ENCODE measurements around the gene ZNF628. TPM values are rescaled to one million over a fixed set of nuclear protein-coding genes. Genes with fewer than 3 reads are reported as not detected.

Gene ZNF628
- total and polyA plus RNA-seq, 5 donors from 2014 or later, result 0.05 to 23.9 (median 0.09) TPM

- Histone ChIP-seq H3K4me1 (ENCODE audit: control insufficient read depth, insufficient read depth, low read length, poor library complexity, severe bottlenecking) (peaks cover 19% of the 10 kb centered on the region), H3K4me3 (ENCODE audit: low read depth, low read length) (no peak overlapping the region), H3K36me3 (ENCODE audit: control insufficient read depth, insufficient read depth, low read length) (no peaks in the 10 kb centered on the region), H3K9me3 (ENCODE audit: control insufficient read depth in 2 of 2, low read length in 2 of 2) (no peaks in the 10 kb centered on the region), H3K27me3 (ENCODE audit: control insufficient read depth, insufficient read depth, low read length) (no peaks in the 10 kb centered on the region), H3K27ac (ENCODE audit: insufficient read depth, low read length, poor library complexity, severe bottlenecking) (no peak overlapping the region)
- no peak for ATAC-seq (ENCODE audit: low read depth in 2 of 2)
- peaks cover 0 to 38% (median 16%) of the 10 kb centered on the region in 4 donors for H3K4me1 Mint-ChIP-seq
- DNase-seq, result no peak
- peak overlapping the region in 2 of 4 donors; percentile 43 to 72 for H3K4me3 Mint-ChIP-seq
- peaks cover 20% of the 10 kb centered on the region for H3K27me3 Mint-ChIP-seq
- no peak overlapping the region for H3K27ac Mint-ChIP-seq
- H3K9me3 Mint-ChIP-seq, result peaks cover 0 to 2% (median 0%) of the 10 kb centered on the region in 7 donors
- peaks cover 12% of the 10 kb centered on the region for H3K36me3 Mint-ChIP-seq
Observed at GRCh38 chr19:55457683-55458457, 18.5 kb upstream of the ZNF628 start.

- Mint-ChIP-seq H3K36me3 (peaks cover 3% of the 10 kb centered on the region), H3K27me3 (peaks cover 4% of the 10 kb centered on the region), H3K27ac (no peak overlapping the region), H3K4me3 (peak overlapping the region in 3 of 4 donors; percentile 12 to 72 (median 58)), H3K4me1 (peaks cover 0 to 31% (median 9%) of the 10 kb centered on the region in 4 donors), H3K9me3 (peaks cover 0 to 2% (median 0%) of the 10 kb centered on the region in 7 donors)
- H3K4me3 ChIP-seq (ENCODE audit: low read depth, low read length), result no peak overlapping the region
- H3K4me1 ChIP-seq (ENCODE audit: control insufficient read depth, insufficient read depth, low read length, poor library complexity, severe bottlenecking), result peaks cover 18% of the 10 kb centered on the region
- DNase-seq (no peak), ATAC-seq (ENCODE audit: low read depth in 2 of 2) (no peak)
- no peaks in the 10 kb centered on the region for H3K27me3 ChIP-seq (ENCODE audit: control insufficient read depth, insufficient read depth, low read length)
- no peaks in the 10 kb centered on the region for H3K9me3 ChIP-seq (ENCODE audit: control insufficient read depth in 2 of 2, low read length in 2 of 2)
- no peak overlapping the region for H3K27ac ChIP-seq (ENCODE audit: insufficient read depth, low read length, poor library complexity, severe bottlenecking)
- no peaks in the 10 kb centered on the region for H3K36me3 ChIP-seq (ENCODE audit: control insufficient read depth, insufficient read depth, low read length)
Observed at GRCh38 chr19:55459551-55459949, 16.9 kb upstream of the ZNF628 start.

DNA sequence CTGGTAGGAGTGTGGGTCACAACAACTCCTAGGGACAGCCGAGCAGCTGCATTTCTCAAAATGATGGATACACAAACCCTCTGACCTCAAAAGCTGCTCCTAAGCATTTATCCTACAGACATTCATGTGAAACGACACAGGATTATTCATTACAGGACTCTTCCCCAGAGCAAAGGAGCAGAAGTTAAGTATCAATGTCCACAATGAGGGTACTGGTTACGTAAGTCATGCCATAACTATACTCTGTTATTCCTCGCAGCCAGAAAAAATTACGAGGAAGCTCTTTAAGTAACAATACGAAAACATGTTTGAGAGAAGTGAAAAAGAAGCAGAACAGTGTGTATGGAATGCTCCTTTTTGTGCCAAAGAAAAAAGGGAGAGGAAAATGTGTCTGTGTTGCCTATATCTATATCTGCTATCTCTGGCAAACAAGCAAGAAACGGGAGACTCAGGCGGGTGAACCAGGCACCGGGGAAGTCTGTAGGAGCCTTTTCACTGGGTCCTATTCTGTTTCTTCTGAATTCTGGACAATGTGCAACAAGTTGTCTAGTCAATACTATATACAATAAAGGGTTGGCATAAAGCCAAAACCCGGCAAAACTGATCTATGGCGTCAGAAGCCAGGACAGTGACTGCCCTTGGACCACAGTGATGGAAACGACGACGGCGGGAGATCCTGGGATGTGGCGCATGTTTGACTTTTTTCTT, 16.3 kb upstream of the ZNF628 start:
- DNase-seq (no peak), ATAC-seq (ENCODE audit: low read depth in 2 of 2) (no peak)
- Histone ChIP-seq H3K4me1 (ENCODE audit: control insufficient read depth, insufficient read depth, low read length, poor library complexity, severe bottlenecking) (peaks cover 18% of the 10 kb centered on the region), H3K4me3 (ENCODE audit: low read depth, low read length) (no peak overlapping the region), H3K36me3 (ENCODE audit: control insufficient read depth, insufficient read depth, low read length) (no peaks in the 10 kb centered on the region), H3K27ac (ENCODE audit: insufficient read depth, low read length, poor library complexity, severe bottlenecking) (no peak overlapping the region), H3K27me3 (ENCODE audit: control insufficient read depth, insufficient read depth, low read length) (no peaks in the 10 kb centered on the region), H3K9me3 (ENCODE audit: control insufficient read depth in 2 of 2, low read length in 2 of 2) (no peaks in the 10 kb centered on the region)
- peaks cover 0 to 31% (median 7%) of the 10 kb centered on the region in 4 donors for H3K4me1 Mint-ChIP-seq
- H3K4me3 Mint-ChIP-seq, result peak overlapping the region; percentile 72 to 94 (median 91)
- H3K36me3 Mint-ChIP-seq, result no peaks in the 10 kb centered on the region
- no peaks in the 10 kb centered on the region for H3K27me3 Mint-ChIP-seq
- peaks cover 0 to 2% (median 0%) of the 10 kb centered on the region in 7 donors for H3K9me3 Mint-ChIP-seq
- peak overlapping the region in 2 of 3 donors; percentile 33 to 92 for H3K27ac Mint-ChIP-seq

- Histone ChIP-seq H3K4me1 (ENCODE audit: control insufficient read depth, insufficient read depth, low read length, poor library complexity, severe bottlenecking) (peaks cover 18% of the 10 kb centered on the region), H3K4me3 (ENCODE audit: low read depth, low read length) (peak overlapping the region; percentile 48), H3K27me3 (ENCODE audit: control insufficient read depth, insufficient read depth, low read length) (no peaks in the 10 kb centered on the region), H3K36me3 (ENCODE audit: control insufficient read depth, insufficient read depth, low read length) (no peaks in the 10 kb centered on the region), H3K9me3 (ENCODE audit: control insufficient read depth in 2 of 2, low read length in 2 of 2) (no peaks in the 10 kb centered on the region), H3K27ac (ENCODE audit: insufficient read depth, low read length, poor library complexity, severe bottlenecking) (peak overlapping the region; percentile 71)
- no peaks in the 10 kb centered on the region for H3K36me3 Mint-ChIP-seq
- H3K4me3 Mint-ChIP-seq, result peak overlapping the region; percentile 72 to 94 (median 91)
- peak in 2 of 3 donors; percentile 40 to 42 for DNase-seq
- H3K9me3 Mint-ChIP-seq, result peaks cover 0 to 2% (median 0%) of the 10 kb centered on the region in 7 donors
- H3K27ac Mint-ChIP-seq, result peak overlapping the region; percentile 89 to 95 (median 92)
- no peaks in the 10 kb centered on the region for H3K27me3 Mint-ChIP-seq
- H3K4me1 Mint-ChIP-seq, result peaks cover 0 to 31% (median 7%) of the 10 kb centered on the region in 4 donors
- ATAC-seq (ENCODE audit: low read depth in 2 of 2), result no peak
Observed at GRCh38 chr19:55460670-55461258, 15.7 kb upstream of the ZNF628 start.

GRCh38 chr19:55461259-55461973, 15.0 kb upstream of the ZNF628 start, which contains the start of gene ISOC2:
Gene ISOC2, minus strand, starts transcription at chr19:55461642. Its CDS starts 5,156 bp downstream, at chr19:55456486.
- DNase-seq (peak; percentile 100), ATAC-seq (ENCODE audit: low read depth in 2 of 2) (peak; percentile 96 to 97)
- Mint-ChIP-seq H3K4me1 (peaks cover 0 to 31% (median 7%) of the 10 kb centered on the region in 4 donors), H3K4me3 (peak within 1 kb of the TSS; percentile 90 to 94 (median 93)), H3K9me3 (peaks cover 0 to 2% (median 0%) of the 10 kb centered on the region in 7 donors), H3K27ac (peak within 1 kb of the TSS; percentile 92 to 96 (median 95)), H3K27me3 (no peaks in the 10 kb centered on the region), H3K36me3 (no peaks in the 10 kb centered on the region)
- Histone ChIP-seq H3K4me1 (ENCODE audit: control insufficient read depth, insufficient read depth, low read length, poor library complexity, severe bottlenecking) (peaks cover 18% of the 10 kb centered on the region), H3K27ac (ENCODE audit: insufficient read depth, low read length, poor library complexity, severe bottlenecking) (peak within 1 kb of the TSS; percentile 71), H3K27me3 (ENCODE audit: control insufficient read depth, insufficient read depth, low read length) (no peaks in the 10 kb centered on the region), H3K36me3 (ENCODE audit: control insufficient read depth, insufficient read depth, low read length) (no peaks in the 10 kb centered on the region), H3K4me3 (ENCODE audit: low read depth, low read length) (peak within 1 kb of the TSS; percentile 72), H3K9me3 (ENCODE audit: control insufficient read depth in 2 of 2, low read length in 2 of 2) (no peaks in the 10 kb centered on the region)

- Mint-ChIP-seq H3K4me1 (peaks cover 0 to 27% (median 7%) of the 10 kb centered on the region in 4 donors), H3K27ac (peak overlapping the region; percentile 92 to 96 (median 95)), H3K4me3 (peak overlapping the region; percentile 90 to 94 (median 93)), H3K27me3 (no peaks in the 10 kb centered on the region), H3K9me3 (no peaks in the 10 kb centered on the region), H3K36me3 (no peaks in the 10 kb centered on the region)
- H3K27me3 ChIP-seq (ENCODE audit: control insufficient read depth, insufficient read depth, low read length), result no peaks in the 10 kb centered on the region
- DNase-seq, result no peak
- H3K9me3 ChIP-seq (ENCODE audit: control insufficient read depth in 2 of 2, low read length in 2 of 2), result no peaks in the 10 kb centered on the region
- H3K36me3 ChIP-seq (ENCODE audit: control insufficient read depth, insufficient read depth, low read length), result no peaks in the 10 kb centered on the region
- H3K4me3 ChIP-seq (ENCODE audit: low read depth, low read length), result peak overlapping the region; percentile 72
- peak overlapping the region; percentile 63 for H3K27ac ChIP-seq (ENCODE audit: insufficient read depth, low read length, poor library complexity, severe bottlenecking)
- ATAC-seq (ENCODE audit: low read depth in 2 of 2), result no peak
- peaks cover 18% of the 10 kb centered on the region for H3K4me1 ChIP-seq (ENCODE audit: control insufficient read depth, insufficient read depth, low read length, poor library complexity, severe bottlenecking)
Observed at GRCh38 chr19:55461974-55462626, 14.3 kb upstream of the ZNF628 start.

Data from CD4-positive, CD25-positive, alpha-beta regulatory T cell (primary cell).